ENCODE measurements around the gene AGA. TPM values are rescaled to one million over a fixed set of nuclear protein-coding genes. Genes with fewer than 3 reads are reported as not detected.

Gene AGA
- total RNA-seq = 10 to 100 TPM; 16.6 to 18.9 (median 16.7) TPM

DNA sequence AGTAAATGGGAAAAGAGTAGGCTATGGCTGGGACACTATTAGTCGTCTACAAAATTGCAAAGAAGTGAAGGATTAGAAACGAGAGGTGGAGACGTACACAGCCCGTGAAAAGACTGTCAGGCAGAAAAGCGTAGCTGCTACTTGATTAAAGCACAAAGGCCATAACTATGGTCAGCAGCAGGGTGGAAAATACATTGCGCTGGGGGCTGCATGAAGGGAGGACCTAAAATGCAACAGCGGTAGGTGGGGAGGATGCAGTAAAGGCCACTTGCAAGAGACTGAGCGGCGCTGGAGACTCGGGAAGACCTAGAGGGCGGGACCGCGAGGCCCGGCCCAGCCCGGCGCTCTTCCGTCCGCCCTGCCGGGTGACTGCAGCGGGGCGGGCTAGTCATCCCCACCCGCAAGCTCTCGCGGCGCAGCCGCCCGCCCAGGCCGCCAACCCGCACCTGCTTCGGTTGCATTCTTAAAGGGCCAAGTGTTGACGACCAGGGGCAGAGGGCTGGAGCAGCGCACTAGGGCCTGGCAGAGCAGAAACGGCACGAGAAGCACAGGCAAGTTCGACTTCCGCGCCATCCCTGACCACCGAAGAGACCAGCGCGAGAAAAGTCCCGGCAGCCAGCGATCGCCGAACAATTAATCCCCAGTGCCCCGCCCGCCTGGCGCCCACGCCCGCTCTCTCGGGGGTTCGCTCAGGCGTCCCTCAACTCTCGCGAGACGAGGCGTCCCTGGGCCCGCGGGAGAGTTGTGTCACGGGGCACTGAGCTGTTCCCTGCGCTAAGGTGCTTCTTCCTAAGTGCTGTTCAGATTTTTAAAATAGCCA, at the start of gene AGA:
TSS of gene AGA (minus strand) at position 635 of the 820 bp plus-strand sequence. CDS start at position 573, 62 bp downstream.
- ATAC-seq (peak; percentile 97), DNase-seq (peak; percentile 96)
- Mint-ChIP-seq H3K4me3 (peak within 1 kb of the TSS; percentile 90), H3K36me3 (ENCODE audit: insufficient read depth) (peaks cover 8% of the 10 kb centered on the region), H3K9me3 (no peaks in the 10 kb centered on the region), H3K4me1 (ENCODE audit: low read depth) (peaks cover 24% of the 10 kb centered on the region), H3K27me3 (ENCODE audit: low read depth) (no peaks in the 10 kb centered on the region)

DNA sequence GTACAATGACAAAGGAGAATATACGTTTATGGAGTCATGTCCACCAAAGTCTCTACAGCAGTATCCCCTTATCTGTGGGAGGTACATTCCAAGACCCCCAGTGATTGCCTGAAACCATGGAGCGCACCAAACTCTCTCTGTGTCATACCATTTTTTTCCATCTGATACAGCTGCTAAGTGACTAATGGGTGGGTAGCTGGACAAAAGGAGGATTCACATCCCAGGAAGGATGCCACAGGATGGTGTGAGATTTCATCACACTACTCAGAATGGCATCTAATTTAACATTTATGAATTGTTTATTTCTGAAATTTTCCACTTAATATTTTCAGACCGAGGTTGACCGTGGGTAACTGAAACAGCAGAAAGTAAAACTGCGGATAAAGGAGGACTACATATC, 49.8 kb upstream of the AGA start:
- no peaks in the 10 kb centered on the region for H3K4me1 Mint-ChIP-seq (ENCODE audit: low read depth)
- H3K36me3 Mint-ChIP-seq (ENCODE audit: insufficient read depth) = peaks cover 6% of the 10 kb centered on the region
- no peaks in the 10 kb centered on the region for H3K27me3 Mint-ChIP-seq (ENCODE audit: low read depth)
- no peak overlapping the region for H3K4me3 Mint-ChIP-seq
- ATAC-seq = no peak
- DNase-seq = no peak
- no peaks in the 10 kb centered on the region for H3K9me3 Mint-ChIP-seq

DNA sequence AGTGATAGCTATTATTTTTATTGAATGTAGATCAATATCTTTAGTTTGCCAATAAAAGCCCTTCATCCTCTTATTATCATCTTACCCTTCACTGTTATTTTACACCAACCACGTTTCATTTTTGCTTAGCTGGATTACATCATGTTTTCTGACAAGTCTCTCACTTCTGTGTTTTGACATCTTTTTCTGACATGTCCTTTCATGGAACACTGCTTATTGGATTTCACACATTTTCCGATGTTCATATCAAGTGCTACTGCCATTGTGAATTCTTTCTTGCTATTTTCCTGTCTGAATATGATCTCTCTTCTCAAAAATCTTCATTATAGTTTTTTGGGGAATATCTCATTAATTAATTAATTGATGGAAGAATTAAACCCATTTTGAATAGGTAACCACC, 48.5 kb upstream of the AGA start:
- no peak for DNase-seq
- Mint-ChIP-seq H3K27me3 (ENCODE audit: low read depth) (no peaks in the 10 kb centered on the region), H3K9me3 (no peaks in the 10 kb centered on the region), H3K4me1 (ENCODE audit: low read depth) (no peaks in the 10 kb centered on the region), H3K4me3 (no peak overlapping the region), H3K36me3 (ENCODE audit: insufficient read depth) (peaks cover 6% of the 10 kb centered on the region)
- no peak for ATAC-seq

DNA sequence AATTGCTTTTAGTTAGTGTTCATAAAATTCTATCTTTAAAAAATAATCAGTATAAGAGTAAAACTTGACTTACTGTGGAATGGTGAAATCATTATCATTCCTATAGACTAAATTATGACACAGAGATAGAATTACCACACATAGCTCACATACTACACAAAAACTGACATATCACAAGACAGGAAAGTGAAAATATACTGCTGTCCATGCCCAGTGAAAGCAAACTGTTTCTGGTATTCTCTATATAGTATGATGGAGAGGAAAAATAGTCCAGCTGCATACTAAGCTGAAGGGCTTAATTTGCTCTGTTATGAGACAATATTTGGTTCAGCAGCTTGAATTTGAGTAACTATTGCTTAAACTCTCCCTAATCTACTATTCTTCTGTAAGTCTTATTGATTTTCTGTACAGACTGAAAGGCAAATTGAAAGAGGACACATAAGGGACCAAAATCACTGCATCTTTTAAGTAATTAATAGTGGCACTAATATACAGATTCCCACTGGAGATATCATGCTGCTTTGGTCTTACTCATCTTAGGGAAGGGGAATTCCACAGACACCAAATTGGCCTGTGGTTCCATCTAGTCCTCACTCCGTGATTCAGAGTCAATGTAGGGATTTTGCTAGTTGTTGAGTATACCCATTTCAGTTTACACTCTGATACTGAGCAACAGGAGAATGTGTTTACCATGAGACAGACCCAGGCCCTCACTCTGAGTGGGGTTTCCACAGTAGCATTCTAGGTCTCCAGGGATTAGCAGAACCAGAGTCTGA, 47.4 kb upstream of the AGA start:
- Mint-ChIP-seq H3K9me3 (no peaks in the 10 kb centered on the region), H3K4me3 (no peak overlapping the region), H3K27me3 (ENCODE audit: low read depth) (no peaks in the 10 kb centered on the region), H3K4me1 (ENCODE audit: low read depth) (no peaks in the 10 kb centered on the region), H3K36me3 (ENCODE audit: insufficient read depth) (peaks cover 10% of the 10 kb centered on the region)
- ATAC-seq (no peak), DNase-seq (no peak)

DNA sequence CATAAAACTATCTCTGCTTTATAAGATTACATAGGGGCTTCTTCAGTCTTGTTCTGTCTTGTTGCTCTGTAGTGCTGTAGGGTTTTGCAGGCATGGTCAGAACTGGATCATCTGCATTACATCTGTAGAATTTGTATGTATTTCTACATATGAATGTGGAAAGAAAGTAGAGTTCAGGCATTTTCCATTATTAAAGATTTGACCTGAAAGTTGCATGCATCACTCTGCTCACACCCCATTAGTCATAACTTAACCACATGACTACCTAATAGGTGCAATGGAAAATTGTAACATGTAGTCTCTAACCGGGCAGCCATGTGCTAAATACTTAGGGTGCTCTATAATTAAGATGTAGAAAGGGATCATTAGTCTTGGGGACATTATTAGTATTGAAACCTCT, 45.7 kb upstream of the AGA start:
- H3K27me3 Mint-ChIP-seq (ENCODE audit: low read depth) = no peaks in the 10 kb centered on the region
- ATAC-seq = no peak

DNA sequence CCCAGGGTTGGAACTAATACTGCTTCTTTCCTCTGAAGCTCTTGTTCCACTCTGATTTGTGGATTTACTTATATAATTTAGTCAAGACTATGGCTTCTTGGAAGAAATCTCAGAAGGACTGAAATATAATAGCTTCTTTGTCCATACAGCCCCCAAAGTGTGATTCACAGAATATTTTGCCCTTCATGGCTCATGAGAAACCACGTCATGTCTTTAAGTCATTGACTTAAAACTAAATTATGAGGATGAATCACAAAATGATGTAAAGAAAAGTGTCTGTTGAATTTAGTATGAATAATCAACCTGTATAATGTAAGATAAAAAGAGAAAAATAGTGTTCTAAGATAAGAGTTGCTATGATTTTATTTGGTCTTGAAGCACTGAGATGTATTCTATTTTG, 43.3 kb upstream of the AGA start:
- H3K27me3 Mint-ChIP-seq (ENCODE audit: low read depth) = no peaks in the 10 kb centered on the region
- H3K4me3 Mint-ChIP-seq = no peak overlapping the region
- ATAC-seq (no peak), DNase-seq (no peak)
- peaks cover 5% of the 10 kb centered on the region for H3K36me3 Mint-ChIP-seq (ENCODE audit: insufficient read depth)
- H3K9me3 Mint-ChIP-seq = no peaks in the 10 kb centered on the region
- H3K4me1 Mint-ChIP-seq (ENCODE audit: low read depth) = peaks cover 9% of the 10 kb centered on the region

More for the DNA sequence above, 45.7 kb upstream of the AGA start:
- H3K9me3 Mint-ChIP-seq = no peaks in the 10 kb centered on the region
- peaks cover 7% of the 10 kb centered on the region for H3K4me1 Mint-ChIP-seq (ENCODE audit: low read depth)
- peaks cover 10% of the 10 kb centered on the region for H3K36me3 Mint-ChIP-seq (ENCODE audit: insufficient read depth)
- no peak for DNase-seq
- no peak overlapping the region for H3K4me3 Mint-ChIP-seq

DNA sequence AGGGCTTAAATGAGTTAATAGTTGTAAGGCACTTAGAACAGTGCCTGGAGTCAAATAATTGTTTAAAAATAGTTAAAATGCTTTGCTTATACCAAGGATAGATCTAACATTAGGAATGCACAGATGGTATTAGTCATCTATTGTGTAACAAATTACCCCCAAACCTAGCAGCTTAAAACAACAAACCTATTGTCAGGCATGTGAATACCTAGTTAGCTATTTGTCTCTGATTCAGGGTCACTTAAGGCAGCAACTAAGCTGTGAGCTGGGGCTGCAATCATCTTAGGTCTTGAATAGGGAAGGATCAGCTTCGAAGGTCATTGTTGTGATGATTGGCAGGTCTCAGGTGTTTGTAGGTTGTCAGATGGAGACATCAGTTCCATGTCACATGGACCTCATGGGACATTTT, 42.4 kb upstream of the AGA start:
- Mint-ChIP-seq H3K36me3 (ENCODE audit: insufficient read depth) (peaks cover 5% of the 10 kb centered on the region), H3K4me1 (ENCODE audit: low read depth) (peaks cover 9% of the 10 kb centered on the region), H3K4me3 (no peak overlapping the region), H3K27me3 (ENCODE audit: low read depth) (no peaks in the 10 kb centered on the region), H3K9me3 (no peaks in the 10 kb centered on the region)
- DNase-seq (no peak), ATAC-seq (no peak)

DNA sequence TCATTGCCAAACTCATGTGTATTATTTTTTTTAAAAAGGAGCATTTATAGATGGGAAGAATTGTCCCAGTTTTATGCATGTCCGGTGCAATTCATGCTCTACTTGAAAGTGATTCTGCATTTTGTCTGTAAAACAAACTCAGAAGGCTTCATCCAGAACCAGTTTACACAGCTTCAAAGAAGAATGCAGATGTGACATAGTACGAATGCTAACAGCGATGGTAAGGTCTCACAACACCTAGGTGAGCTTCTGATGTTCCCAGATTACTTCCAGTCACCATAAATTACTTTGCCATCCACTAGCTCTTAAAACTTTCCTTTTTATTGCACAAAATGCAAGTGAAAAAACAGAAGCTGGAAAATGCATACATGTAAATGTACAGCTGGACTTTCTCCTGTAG, 41.5 kb upstream of the AGA start:
- peaks cover 9% of the 10 kb centered on the region for H3K4me1 Mint-ChIP-seq (ENCODE audit: low read depth)
- no peak for DNase-seq
- H3K36me3 Mint-ChIP-seq (ENCODE audit: insufficient read depth) = peaks cover 5% of the 10 kb centered on the region
- no peak for ATAC-seq
- no peaks in the 10 kb centered on the region for H3K9me3 Mint-ChIP-seq
- H3K4me3 Mint-ChIP-seq = no peak overlapping the region
- no peaks in the 10 kb centered on the region for H3K27me3 Mint-ChIP-seq (ENCODE audit: low read depth)

DNA sequence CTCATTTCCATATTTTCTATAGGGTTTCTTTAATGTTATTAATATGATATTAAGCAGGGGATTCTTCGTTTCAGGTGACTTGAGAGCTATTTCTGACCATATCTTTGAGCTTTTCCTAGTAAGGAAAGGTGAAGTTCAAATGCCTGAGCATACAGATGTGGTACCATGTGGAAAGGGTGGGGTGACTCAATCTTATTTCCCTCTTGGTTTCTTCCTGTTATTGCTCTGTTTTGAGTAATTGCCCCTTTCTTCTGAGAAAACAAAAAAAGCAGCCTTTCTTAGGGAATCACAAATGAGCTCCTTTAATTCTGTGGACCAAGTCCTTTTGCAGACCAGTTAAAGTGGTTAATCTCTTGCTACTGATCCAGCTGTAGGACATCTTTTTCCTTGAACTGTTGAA, 41.0 kb upstream of the AGA start:
- no peak for ATAC-seq
- H3K4me3 Mint-ChIP-seq = no peak overlapping the region
- H3K27me3 Mint-ChIP-seq (ENCODE audit: low read depth) = no peaks in the 10 kb centered on the region
- peaks cover 9% of the 10 kb centered on the region for H3K4me1 Mint-ChIP-seq (ENCODE audit: low read depth)
- no peaks in the 10 kb centered on the region for H3K9me3 Mint-ChIP-seq
- DNase-seq = no peak
- H3K36me3 Mint-ChIP-seq (ENCODE audit: insufficient read depth) = peaks cover 5% of the 10 kb centered on the region

DNA sequence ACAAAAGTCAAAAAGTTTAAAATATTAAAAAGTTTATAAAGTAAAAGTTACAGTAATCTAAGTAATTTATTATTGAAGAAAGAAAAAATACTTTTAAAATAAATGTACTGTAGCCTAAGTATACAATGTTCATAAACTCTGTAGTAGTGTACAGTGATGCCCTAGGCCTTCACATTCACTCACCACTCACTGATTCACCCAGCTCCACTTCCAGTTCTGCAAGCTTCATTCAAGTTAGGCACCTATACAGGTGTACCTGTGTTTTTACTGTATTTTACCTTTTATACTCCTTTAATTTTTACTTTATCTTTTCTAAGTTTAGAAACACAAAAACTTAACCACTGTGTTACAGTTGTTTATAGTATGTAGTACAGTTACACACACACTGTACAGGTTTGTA, 40.1 kb upstream of the AGA start:
- ATAC-seq (no peak), DNase-seq (no peak)
- Mint-ChIP-seq H3K4me3 (no peak overlapping the region), H3K4me1 (ENCODE audit: low read depth) (peaks cover 9% of the 10 kb centered on the region), H3K27me3 (ENCODE audit: low read depth) (no peaks in the 10 kb centered on the region), H3K9me3 (no peaks in the 10 kb centered on the region), H3K36me3 (ENCODE audit: insufficient read depth) (peaks cover 5% of the 10 kb centered on the region)

DNA sequence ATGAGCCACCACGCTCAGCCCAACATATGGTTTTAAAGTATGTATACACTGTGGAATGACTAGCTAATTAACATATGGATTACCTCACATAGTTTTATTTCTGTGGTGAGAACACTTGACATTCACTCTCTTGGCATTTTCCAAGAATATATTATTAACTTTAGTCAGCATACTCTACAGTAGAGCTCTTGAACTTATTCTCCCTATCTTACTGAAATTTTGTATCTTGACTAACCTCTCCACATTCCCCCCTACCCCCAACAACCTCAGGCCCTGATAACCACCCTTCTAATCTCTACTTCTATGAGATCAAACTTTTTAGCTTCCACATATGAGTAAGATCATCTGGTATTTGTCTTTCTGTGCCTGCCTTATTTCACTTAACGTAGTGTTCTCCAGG, 38.6 kb upstream of the AGA start:
- peaks cover 5% of the 10 kb centered on the region for H3K36me3 Mint-ChIP-seq (ENCODE audit: insufficient read depth)
- no peaks in the 10 kb centered on the region for H3K9me3 Mint-ChIP-seq
- DNase-seq = no peak
- no peaks in the 10 kb centered on the region for H3K27me3 Mint-ChIP-seq (ENCODE audit: low read depth)
- no peak for ATAC-seq
- no peak overlapping the region for H3K4me3 Mint-ChIP-seq
- H3K4me1 Mint-ChIP-seq (ENCODE audit: low read depth) = peaks cover 9% of the 10 kb centered on the region

DNA sequence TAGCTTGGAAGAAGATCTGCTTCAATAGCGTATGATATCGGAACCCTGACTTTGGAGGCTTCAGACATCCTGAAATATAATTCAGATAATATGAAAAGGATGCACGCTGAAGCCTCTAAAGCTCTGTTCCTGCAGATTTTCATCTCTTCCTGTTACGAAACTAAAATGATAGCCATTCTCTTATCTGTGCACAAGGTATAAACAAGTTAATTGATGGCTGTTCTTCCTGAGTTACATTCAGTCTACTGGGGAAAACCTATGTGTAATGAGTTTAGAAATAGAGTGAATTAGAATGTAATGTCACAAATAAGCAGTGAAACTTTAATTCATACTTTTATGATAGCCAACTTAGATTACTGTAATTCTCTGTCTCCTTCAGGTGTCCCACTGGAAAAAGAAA, 36.8 kb upstream of the AGA start:
- H3K9me3 Mint-ChIP-seq = no peaks in the 10 kb centered on the region
- no peaks in the 10 kb centered on the region for H3K36me3 Mint-ChIP-seq (ENCODE audit: insufficient read depth)
- no peak for DNase-seq
- H3K27me3 Mint-ChIP-seq (ENCODE audit: low read depth) = no peaks in the 10 kb centered on the region
- H3K4me1 Mint-ChIP-seq (ENCODE audit: low read depth) = peaks cover 9% of the 10 kb centered on the region
- ATAC-seq = no peak
- no peak overlapping the region for H3K4me3 Mint-ChIP-seq

DNA sequence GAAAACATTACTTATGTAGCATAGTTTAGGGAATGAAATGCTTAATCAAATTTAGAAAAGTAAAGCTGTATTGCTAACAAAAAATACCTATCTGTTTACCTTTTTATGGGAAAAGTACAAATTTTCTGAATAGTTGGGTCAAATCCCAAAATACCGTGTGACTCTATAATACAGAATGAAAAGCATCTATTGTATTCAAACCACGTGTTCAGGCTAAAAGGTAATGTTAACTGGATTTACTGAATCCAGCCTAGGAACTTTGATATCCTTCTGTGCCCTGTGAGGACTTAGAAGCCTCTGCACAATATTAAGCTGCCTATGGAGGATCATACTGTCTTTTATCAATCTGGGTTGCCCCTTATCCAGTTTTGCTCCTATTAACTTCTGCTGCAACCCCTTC, 36.3 kb upstream of the AGA start:
- H3K4me3 Mint-ChIP-seq = no peak overlapping the region
- H3K36me3 Mint-ChIP-seq (ENCODE audit: insufficient read depth) = no peaks in the 10 kb centered on the region
- H3K4me1 Mint-ChIP-seq (ENCODE audit: low read depth) = peaks cover 7% of the 10 kb centered on the region
- H3K27me3 Mint-ChIP-seq (ENCODE audit: low read depth) = no peaks in the 10 kb centered on the region
- no peak for ATAC-seq
- DNase-seq = no peak
- no peaks in the 10 kb centered on the region for H3K9me3 Mint-ChIP-seq

DNA sequence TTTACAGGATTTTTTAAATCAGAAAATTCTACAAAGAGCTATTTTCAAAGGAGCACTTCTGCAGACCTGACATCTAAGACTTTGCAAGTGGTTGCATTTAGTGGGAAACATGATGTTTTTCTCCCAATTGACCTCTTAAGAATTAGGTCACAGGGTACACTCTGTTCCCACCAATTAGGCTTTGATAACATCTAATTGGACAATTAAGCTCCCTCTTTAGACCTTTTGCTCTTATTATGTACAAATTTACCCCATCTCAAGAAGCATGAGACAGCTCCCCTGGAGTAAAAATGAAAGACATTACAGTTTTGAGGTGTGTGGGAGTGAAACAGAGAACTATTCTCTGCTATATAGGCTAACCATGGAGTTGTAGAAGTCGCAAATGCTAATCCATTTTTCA, 31.8 kb upstream of the AGA start:
- no peaks in the 10 kb centered on the region for H3K27me3 Mint-ChIP-seq (ENCODE audit: low read depth)
- H3K9me3 Mint-ChIP-seq = no peaks in the 10 kb centered on the region
- H3K4me1 Mint-ChIP-seq (ENCODE audit: low read depth) = no peaks in the 10 kb centered on the region

DNA sequence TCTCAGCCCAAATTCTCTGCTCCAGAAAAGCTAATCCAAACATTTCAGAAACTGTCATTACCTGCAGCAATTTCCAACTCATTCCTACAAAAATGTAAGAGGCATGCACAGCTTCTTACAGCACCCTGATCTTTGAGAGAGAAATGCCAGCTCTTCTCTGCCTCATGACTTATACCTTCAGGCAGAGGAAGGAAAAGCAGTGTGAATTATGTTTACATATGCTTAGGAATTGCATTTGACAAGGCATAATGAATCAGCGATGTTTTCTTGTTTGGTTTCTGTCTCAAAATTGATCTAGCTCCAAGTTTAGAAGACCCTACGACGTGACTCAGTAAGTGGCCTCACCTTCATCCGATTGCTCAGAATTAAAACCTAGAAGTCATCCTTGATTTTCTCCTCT, 21.8 kb upstream of the AGA start:
- Mint-ChIP-seq H3K9me3 (no peaks in the 10 kb centered on the region), H3K4me1 (ENCODE audit: low read depth) (no peaks in the 10 kb centered on the region), H3K4me3 (no peak overlapping the region), H3K27me3 (ENCODE audit: low read depth) (no peaks in the 10 kb centered on the region), H3K36me3 (ENCODE audit: insufficient read depth) (no peaks in the 10 kb centered on the region)
- DNase-seq (no peak), ATAC-seq (no peak)

More for the DNA sequence above, 31.8 kb upstream of the AGA start:
- no peak overlapping the region for H3K4me3 Mint-ChIP-seq
- ATAC-seq (no peak), DNase-seq (no peak)
- H3K36me3 Mint-ChIP-seq (ENCODE audit: insufficient read depth) = no peaks in the 10 kb centered on the region

Data from activated T-cell treated with anti-CD3 and anti-CD28 coated beads, Interleukin-2, amount 50 U/mL, for 4 hours (primary cell).